ENCODE data around the gene GABRR1. TPM values are rescaled to one million over a fixed set of nuclear protein-coding genes. Genes with fewer than 3 reads are reported as not detected.
"Not testable (repeated sequence)": the region's sequence is repeated elsewhere in the genome, so short reads cannot be mapped to it uniquely, and the experiment has no call there.

GABRR1 gene
- total RNA-seq, 1 donor from 2014 or later = not detected

- DNase-seq (ENCODE audit: low read depth in 2 of 2) = no peak
Observed at GRCh38 chr6:89160331-89161092, 56.6 kb downstream of the GABRR1 start.

GRCh38 chr6:89154131-89154530 lies 63.0 kb downstream of the GABRR1 start:
- peak; percentile 21 to 30 for DNase-seq (ENCODE audit: low read depth in 2 of 2)

- no peak for DNase-seq (ENCODE audit: low read depth in 2 of 2)
Observed at GRCh38 chr6:89148016-89148750, 69.0 kb downstream of the GABRR1 start.

- peak in 1 of 2 donors; percentile 27 for DNase-seq (ENCODE audit: low read depth in 2 of 2)
Observed at GRCh38 chr6:89146718-89147700, 70.1 kb downstream of the GABRR1 start.

- peak in 1 of 2 donors; percentile 52 for DNase-seq (ENCODE audit: low read depth in 2 of 2)
Observed at GRCh38 chr6:89145956-89146717, 71.0 kb downstream of the GABRR1 start, which contains the start of gene PM20D2. Gene PM20D2 (plus strand): TSS chr6:89146055. CDS start chr6:89146145, 90 bp downstream.

- DNase-seq (ENCODE audit: low read depth in 2 of 2) = peak in 1 of 2 donors; percentile 16
Observed at GRCh38 chr6:89145091-89145955, 71.8 kb downstream of the GABRR1 start.

- DNase-seq (ENCODE audit: low read depth in 2 of 2) = no peak
Observed at GRCh38 chr6:89144354-89144906, 72.7 kb downstream of the GABRR1 start.

GRCh38 chr6:89140347-89141156 lies 76.6 kb downstream of the GABRR1 start:
- no peak for DNase-seq (ENCODE audit: low read depth in 2 of 2)

- DNase-seq (ENCODE audit: low read depth in 2 of 2) = no peak
Observed at GRCh38 chr6:89139509-89140346, 77.4 kb downstream of the GABRR1 start.

GRCh38 chr6:89138173-89138572 lies 79.0 kb downstream of the GABRR1 start:
- peak in 1 of 2 donors; percentile 15 for DNase-seq (ENCODE audit: low read depth in 2 of 2)

- no peak for DNase-seq (ENCODE audit: low read depth in 2 of 2)
Observed at GRCh38 chr6:89134723-89135122, 82.4 kb downstream of the GABRR1 start.

- no peak for DNase-seq (ENCODE audit: low read depth in 2 of 2)
Observed at GRCh38 chr6:89133981-89134380, 83.2 kb downstream of the GABRR1 start.

- no peak for DNase-seq (ENCODE audit: low read depth in 2 of 2)
Observed at GRCh38 chr6:89132057-89132456, 85.1 kb downstream of the GABRR1 start.

GRCh38 chr6:89131599-89131998 lies 85.6 kb downstream of the GABRR1 start:
- DNase-seq (ENCODE audit: low read depth in 2 of 2) = no peak

- not testable (repeated sequence) for DNase-seq (ENCODE audit: low read depth in 2 of 2)
Observed at GRCh38 chr6:89128256-89128671, 88.9 kb downstream of the GABRR1 start.
